Fibroblast of gingiva (primary cell): ENCODE data around the gene SCMH1.
"Not testable (repeated sequence)": the region's sequence is repeated elsewhere in the genome, so short reads cannot be mapped to it uniquely, and the experiment has no call there.

Experiments used
- DNase-seq: peaks from one replicate; pipeline ENCODE4 v3.0.0-alpha.2; 2011; ENCODE audit warnings: low read depth

The SCMH1 gene

DNA sequence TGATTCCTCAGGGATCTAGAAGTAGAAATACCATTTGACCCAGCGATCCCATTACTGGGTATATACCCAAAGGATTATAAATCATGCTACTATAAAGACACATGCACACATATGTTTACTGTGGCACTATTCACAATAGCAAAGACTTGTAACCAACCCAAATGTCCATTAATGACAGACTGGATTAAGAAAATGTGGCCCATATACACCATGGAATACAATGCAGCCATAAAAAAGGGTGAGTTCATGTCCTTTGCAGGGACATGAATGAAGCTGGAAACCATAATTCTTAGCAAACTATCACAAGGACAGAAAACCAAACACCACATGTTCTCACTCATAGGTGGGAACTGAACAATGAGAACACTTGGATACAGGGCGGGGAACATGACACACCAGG, 30.5 kb downstream of the SCMH1 start:
- DNase-seq, result not testable (repeated sequence)

DNA sequence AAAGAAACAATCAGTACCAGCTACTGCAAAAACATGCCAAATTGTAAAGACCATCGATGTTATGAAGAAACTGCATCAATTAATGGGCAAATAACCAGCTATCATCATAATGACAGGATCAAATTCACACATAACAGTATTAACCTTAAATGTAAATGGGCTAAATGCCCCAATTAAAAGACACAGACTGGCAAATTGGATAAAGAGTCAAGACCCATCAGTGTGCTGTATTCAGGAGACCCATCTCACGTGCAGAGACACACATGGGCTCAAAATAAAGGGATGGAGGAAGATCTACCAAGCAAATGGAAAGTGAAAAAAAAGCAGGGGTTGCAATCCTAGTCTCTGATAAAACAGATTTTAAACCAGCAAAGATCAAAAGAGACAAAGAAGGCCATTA, 35.1 kb downstream of the SCMH1 start:
- DNase-seq, result not testable (repeated sequence)

DNA sequence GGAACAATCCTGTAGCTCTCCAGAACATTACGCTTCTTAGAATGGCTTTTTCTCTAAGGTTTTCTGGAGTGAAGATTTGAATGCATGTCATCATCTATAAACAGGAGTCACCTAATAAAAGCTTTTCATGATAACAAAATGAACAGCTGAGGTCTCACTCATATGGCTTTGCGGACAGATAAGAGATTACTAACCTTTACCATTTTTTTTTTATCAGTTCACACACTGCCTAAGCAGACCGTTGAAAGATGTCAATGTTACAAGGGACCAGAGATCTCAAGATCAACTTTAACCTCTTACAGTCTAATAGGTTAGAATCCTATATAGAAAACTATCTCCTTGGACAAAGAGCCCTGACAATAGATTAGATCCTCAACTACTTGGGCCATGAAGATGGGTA, 41.4 kb downstream of the SCMH1 start:
- DNase-seq, result no peak

DNA sequence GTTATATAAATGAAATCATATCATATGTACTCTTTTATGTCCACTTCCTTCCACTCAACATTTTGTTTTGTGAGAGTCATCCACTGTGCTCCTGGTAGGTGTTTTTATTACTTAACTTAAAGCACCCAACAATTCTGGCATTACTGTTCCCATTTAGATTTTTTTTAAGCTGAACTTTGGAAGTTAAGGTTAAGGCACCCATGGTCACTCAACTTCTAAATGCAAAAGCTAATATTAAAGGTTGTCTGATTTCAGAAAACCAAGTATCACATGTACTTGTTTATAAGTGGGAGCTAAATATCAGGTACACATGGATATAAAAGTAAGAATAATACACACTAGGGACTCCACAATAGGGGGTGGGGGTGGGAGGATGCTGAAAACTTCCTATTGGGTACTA, 42.7 kb downstream of the SCMH1 start:
- DNase-seq, result no peak

DNA sequence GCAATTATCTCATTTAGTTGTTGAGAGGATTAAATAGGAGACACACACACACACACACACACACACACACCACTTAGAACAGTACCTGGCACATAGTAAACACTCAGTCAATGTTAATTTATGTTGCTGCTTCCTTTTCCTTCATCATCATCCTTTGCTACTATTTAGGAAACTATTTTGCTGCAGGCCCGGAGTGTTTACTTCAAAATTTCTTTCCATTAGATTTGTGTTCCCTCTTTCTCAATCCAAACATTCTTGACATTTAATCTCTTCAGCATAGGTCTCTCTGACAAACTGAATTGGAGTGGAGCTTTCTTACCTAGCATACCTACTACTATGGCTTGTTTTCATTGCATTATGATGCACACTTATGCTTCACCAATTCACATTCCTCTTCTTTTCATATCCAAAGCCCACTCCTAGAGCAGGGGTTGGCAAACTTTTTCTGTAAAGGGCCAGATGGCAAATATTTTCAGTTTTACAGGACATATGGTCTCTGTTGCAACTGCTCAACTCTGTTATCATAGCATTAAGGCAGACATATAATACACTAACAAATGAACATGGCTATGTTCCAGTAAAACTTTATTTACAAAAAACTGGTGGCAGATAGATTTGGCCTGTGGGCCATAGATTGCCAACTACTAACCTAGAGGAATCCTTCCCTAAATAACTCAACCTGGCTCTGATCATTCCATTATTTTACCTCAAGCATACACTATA, 49.5 kb downstream of the SCMH1 start:
- DNase-seq, result peak; percentile 82

DNA sequence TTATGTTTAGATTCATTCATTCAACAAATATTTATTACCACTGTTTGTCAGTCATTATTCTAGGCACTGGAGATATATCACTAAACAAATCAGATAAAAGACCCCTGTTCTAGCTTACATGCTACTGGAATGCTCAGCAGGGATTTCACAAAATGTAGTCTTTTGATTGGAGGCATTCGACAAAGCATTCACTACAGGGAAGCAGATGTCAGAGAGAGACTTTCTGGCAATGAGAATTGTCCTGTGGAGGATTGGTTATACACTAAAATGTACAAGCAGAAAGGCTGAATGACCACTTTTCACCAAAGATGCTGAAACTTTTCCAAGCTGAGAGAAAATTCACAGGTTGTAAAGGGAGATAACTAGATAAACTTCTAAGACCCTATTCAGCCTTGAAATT, 57.7 kb downstream of the SCMH1 start:
- no peak for DNase-seq

DNA sequence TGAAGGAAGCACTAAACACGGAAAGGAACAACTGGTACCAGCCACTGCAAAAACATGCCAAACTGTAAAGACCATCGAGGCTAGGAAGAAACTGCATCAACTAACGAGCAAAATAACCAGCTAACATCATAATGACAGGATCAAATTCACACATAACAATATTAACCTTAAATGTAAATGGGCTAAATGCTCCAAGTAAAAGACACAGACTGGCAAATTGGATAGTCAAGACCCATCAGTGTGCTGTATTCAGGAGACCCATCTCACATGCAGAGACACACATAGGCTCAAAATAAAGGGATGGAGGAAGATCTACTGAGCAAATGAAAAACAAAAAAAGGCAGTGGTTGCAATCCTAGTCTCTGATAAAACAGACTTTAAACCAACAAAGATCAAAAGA, 63.9 kb downstream of the SCMH1 start:
- not testable (repeated sequence) for DNase-seq

DNA sequence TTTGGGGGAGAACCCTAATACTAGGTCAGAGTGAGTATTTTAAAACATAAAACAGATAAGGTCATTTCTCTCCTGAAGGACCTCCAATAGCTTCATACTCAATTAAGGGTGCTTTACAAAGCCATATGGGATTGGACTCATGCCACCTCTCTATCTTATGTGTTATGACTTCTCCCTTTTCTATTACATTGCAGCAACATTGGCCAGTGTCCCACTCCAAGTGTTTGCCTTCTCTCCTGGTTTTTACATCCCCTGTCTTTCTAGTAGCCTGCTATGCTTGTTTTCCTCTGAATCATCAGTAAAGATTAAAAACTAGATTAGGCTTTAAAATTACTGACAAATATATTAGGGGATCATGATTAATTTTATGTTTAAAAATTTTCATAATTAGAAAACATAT, 66.6 kb downstream of the SCMH1 start:
- no peak for DNase-seq

DNA sequence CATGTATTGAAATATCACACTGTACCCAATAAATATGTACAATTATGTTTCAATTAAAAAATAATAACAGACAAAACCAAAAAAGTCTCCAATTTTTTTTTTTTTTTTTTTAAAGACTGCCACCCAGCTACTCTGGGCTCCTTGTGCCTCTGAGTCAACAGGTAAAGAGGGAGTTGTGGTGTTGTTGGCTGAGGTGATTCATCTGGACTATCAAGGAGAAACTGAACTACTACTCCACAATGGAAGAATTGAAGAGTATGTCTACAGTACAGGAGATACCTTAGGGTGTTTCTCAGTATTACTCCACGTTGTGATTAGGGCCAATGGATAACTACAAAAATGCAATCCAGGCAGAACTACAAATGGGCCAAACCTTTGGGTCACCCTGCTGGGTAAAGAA, 67.9 kb downstream of the SCMH1 start:
- no peak for DNase-seq

DNA sequence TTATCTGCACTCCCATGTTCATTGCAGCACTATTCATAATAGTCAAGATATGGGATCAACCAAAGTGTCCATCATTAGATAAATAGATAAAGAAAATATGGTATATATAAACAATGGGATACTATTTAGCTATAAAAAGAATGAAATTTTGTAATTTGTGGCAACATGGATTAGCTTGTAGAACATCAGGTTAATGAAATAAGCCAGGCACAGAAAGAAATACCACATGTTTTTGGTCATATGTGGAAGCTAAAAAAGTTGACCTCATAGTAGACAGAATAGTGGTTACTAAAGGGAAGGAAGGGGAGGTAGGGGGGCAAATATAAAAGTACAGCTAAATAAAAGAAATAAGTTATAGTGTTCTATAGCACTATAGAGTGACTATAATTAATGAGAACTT, 68.5 kb downstream of the SCMH1 start:
- DNase-seq, result no peak

DNA sequence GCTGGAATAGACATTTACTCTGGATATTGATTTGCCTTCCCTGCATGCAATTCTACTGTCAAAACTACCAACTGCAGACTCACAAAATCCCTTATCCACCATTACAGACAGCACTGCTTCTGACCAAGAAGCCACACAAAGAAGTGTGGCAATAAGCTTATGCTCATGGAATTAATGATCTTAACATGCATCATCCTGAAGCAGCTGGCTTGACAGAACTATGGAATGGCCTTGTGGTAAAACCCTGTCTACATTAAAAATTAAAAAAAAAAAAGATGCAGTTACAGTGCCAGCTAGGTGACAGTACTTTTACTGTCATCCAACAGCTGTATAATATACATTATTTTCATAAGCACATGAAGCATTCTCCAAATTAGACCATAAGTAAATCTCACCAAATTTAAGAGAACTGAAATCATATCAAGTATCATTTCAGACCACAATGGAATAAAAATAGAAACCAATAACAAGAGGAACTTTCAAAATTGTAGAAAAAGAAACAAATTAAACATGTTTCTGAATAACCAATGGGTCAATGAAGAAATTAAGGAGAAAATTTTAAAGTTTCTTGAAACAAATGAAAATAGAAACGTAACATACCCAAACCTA, 70.7 kb downstream of the SCMH1 start:
- DNase-seq, result no peak

DNA sequence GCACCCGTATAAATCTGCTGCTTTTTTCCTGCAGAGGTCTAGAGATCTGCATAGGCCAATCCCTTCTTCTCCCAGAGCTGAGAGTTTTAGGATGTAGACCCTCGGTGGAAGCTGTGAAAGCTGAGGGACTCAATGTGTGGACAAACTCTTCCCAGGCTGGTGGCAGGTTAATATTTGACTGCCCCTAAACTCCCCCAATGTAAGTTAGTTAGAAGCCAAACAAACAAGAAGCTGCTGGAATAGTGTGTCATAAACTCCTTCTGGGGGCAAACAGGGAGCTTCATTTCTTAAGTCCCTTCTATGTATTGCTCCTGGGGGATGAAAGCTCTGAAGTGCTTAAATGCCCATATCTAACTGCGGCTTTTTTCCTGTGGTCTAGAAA, 72.3 kb downstream of the SCMH1 start:
- no peak for DNase-seq

DNA sequence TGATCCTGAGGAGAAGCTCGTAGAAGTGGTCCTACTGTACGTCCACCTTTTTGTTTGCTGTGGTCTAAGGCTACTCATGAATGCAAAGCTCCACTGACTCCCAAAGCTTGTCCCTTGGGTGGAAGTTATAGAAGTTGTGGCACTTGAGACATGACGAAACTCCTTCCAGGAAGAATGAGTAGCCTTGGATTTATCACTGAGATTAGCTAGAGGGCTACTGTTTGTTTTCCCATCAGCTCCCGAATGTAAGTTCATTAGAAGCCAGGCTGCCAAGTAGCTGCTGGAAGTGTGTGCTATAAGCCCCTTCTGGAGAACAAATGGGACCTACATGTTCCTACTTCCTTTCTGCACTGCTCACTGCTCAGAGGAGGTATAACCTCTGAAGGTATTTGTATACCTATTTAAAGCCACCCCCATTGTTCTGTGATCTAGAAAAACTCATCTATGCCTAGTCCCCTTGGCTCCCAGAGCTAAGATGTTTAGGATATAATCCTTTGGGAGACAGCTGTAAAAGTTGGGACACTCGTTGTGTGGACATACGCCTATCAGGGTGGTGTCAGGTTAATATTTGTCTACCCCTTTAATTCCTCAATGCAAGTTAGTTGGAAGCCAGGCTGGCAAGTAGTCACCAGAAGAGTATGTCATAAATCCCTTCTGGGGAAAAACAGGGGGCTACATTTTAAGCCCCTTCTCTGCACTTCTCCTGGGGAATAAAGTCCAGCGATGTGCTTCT, 72.9 kb downstream of the SCMH1 start:
- no peak for DNase-seq

DNA sequence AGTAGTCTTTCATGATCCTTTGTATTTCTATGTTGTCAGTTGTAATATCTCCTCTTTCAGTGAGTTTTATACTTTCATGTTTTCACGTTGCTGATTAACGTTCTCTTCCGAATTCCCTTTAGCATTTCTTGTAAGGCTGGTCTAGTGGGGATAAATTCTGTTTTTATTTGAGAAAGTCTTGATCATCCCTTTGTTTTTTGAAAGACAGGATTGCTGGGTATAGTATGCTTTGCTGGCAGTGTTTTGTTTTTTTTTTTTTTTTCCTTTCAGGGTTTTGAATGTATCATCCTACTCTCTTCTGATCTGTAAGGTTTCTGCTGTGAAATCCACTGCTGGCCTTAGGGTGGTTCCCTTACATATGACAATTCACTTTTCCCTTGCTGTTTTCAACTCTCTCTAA, 74.4 kb downstream of the SCMH1 start:
- DNase-seq, result no peak

DNA sequence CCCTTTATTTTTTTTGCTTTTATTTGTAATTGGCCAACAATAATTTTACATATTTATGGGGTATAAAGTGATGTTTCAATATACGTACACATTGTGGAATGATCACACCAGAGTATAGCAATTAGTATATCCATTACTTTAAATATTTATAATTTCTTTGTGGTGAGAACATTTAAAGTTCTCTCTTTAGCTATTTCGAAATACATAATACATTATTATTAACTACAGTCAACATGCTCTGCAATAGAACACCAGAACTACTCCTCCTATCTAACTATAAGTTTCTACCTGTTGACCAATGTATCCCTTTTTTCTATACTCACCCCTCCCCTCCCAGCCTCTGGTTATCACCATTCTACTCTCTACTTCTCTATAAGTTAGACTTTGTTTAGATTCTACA, 77.4 kb downstream of the SCMH1 start:
- DNase-seq, result no peak

DNA sequence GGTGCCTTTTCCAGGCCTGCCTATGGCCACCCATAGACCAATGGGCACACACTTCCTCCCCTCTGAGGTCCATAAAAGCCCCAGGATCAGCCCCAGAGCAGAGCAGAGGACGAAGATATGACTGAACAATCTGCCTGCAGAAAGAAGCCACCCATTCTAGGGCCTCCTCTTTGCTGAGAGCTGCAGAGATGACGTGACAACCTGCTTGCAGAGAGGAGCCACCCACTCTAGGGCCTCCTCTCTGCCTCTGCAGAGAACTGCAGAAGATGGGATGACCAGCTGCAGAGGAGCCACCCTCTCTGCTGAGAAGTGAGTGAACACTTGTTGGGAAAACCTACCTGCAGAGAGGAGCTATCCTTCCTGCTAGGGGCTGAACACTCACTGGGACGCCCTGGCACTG, 79.7 kb downstream of the SCMH1 start:
- no peak for DNase-seq

DNA sequence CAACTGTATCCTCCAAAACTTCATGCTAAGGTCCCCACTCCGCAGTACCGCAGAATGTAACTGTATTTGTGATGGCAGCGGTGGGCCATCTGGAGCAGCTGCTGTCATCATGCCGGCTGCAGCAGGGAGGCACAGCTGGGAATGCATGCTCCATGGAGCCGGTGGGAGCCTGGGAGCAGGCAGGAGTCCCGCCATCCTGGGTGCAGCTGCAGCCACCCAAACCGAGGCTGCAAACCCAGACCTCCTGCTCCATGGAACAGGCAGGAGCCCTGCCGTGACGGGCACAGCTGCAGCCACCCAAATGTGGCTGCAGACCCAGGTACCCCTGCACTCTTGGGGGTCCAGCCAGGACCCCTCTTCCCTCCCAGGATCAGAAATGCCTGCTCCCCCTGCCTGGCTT, 80.3 kb downstream of the SCMH1 start:
- no peak for DNase-seq

DNA sequence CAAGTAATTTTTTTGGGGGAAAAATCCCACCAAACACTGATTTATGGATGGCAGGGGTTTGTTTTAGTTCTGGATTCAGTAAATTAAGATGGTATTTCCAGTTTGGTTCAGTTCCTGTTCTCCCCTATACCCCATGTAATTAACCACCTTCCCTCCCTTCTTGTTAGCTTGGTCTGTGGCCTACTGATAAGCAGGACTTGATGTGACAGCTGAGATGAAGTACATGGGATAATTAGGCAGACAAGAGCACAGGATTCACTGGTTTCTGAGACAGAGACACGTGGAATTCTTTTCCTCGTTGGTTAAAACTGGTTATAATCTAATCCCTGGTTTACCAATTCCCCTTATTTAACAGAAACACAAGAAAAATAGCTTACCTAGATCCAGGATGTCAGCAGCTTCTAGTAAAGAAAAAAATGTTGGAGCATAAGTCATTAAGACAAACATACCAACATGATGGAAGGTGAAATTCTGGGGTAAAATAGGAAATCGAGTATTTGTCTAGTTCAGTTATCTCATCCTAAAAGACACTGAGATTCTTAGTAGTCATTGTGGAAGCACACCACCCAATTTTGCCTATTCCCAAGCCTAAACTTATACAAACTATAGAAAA, 81.5 kb downstream of the SCMH1 start:
- no peak for DNase-seq

DNA sequence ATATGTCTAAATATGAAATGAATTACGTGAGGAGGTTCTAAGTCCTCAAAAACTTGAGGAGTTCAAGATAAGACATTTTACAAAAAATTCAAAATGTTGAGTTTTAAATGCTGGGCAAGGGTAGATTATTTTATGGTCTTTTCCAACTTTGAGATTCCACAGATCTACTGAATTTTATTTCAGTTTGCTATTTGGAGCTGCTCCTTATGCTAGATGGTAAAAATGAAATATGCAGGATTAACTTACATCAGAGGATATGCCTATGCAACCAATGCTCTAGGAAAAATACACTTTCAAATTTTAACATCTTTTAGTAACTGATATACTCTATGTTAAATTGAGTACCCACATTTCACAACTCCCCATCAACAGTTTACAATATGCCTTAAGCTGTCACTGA, 83.1 kb downstream of the SCMH1 start:
- DNase-seq, result no peak

DNA sequence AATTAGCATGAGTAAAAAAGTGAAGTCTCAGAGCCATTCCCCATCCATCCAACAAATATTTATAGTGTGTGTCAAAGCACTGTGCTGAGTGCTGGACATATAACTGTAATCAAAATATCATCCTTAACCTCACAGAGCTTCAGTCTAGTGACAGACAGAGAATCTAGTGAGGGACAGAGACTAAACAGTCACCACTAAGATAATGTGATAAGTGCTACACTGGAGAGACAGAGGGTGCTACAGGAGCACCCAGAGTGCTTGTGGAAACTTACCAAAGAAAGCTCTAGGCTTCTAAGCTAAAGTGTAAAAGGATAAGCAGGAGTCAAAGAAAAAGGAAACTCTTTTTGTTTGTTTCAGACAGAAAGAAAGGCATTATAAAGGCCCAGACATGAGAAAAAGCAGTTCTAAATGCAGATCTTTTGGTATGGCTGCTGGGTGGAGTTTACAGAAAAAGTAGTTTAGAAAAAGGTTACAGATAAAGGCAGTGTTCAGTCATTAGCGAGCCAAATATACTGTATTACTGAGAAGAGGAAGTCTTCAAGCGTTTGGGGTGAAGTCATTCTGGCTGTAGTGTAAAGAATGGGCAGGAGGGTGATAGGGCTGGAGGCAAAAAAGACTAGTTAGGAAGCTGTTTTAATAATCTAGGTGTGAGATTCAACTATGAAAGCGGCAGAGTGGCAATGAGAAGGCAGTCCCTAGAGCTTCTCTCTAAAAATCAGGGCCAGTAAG, 83.8 kb downstream of the SCMH1 start:
- no peak for DNase-seq

DNA sequence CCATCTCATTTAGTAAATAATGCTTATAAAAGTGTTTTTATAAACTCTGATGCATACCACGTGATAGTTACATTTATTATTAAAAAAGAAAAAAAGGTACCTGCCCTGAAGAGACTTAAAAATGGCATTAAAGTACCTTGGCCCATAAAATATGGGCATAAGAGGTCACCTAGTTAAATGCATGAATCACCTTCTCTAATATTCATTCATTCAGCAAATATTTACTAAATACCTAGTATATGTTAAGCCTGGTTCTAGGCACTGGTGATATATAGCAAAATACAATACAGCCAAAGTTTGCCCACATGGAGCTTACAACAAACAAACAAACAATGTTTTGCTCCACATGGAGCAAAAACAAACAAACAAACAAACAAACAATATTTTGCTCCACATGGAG, 87.0 kb downstream of the SCMH1 start:
- no peak for DNase-seq

DNA sequence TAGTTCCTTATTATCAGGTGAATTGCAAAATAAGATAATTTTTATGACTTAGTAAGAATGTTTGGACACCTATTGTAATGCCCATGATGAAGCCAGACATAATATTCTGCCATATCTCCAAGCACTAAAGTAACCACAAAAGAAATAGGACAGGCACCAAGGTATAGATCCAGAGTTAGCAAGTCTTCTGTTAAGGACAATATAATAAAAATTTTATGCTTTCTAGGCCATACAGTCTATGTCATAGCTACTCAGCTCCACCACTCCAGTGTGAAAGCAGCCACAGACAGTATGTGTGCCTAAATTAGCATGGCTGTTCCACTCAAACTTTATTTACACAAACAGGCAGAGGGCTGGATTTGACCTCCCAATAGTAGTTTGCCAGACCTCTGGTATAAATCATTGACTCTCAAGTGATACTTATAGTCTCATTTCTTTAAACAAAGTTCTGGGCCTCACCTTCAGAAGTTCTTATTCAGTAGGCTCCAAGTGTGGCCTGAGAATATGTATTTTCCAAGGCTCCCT, 88.3 kb downstream of the SCMH1 start:
- DNase-seq, result no peak
